Osteocyte (in vitro differentiated cells): ENCODE measurements around the gene UBXN4. TPM values are rescaled to one million over a fixed set of nuclear protein-coding genes. Genes with fewer than 3 reads are reported as not detected.
"Not testable (repeated sequence)": the region's sequence is repeated elsewhere in the genome, so short reads cannot be mapped to it uniquely, and the experiment has no call there.

Experiments used
- DNase-seq: peaks from one replicate; pipeline ENCODE4 v3.0.0; 2021; ENCODE audit warnings: mixed read lengths; ENCODE audit not compliant: unreplicated experiment; ENCODE audit errors: extremely low spot score
- H3K27ac Mint-ChIP-seq: one replicate; pipeline ENCODE4 v1.8.0; 2021; ENCODE audit warnings: mild to moderate bottlenecking, mixed read lengths; ENCODE audit not compliant: unreplicated experiment
- H3K27me3 Mint-ChIP-seq: one replicate; pipeline ENCODE4 v1.8.0; 2021; ENCODE audit warnings: mixed read lengths; ENCODE audit not compliant: unreplicated experiment
- H3K36me3 Mint-ChIP-seq: one replicate; pipeline ENCODE4 v1.8.0; 2021; ENCODE audit warnings: mixed read lengths; ENCODE audit not compliant: unreplicated experiment
- H3K4me1 Mint-ChIP-seq: one replicate; pipeline ENCODE4 v1.8.0; 2021; ENCODE audit warnings: mixed read lengths; ENCODE audit not compliant: unreplicated experiment
- H3K4me3 Mint-ChIP-seq: one replicate; pipeline ENCODE4 v1.8.0; 2021; ENCODE audit warnings: mild to moderate bottlenecking, moderate library complexity, mixed read lengths; ENCODE audit not compliant: unreplicated experiment
- H3K9me3 Mint-ChIP-seq: one replicate; pipeline ENCODE4 v1.8.0; 2021; ENCODE audit warnings: mixed read lengths; ENCODE audit not compliant: unreplicated experiment
- total RNA-seq: library from RNA; stranded (reverse); gene quantifications from 2 replicates; pipeline ENCODE4 v1.2.1, GENCODE V29; 2021
- TF ChIP-seq, protein P1 (sequence below): fragments of 200-600 bp; sonication (generic); IDR thresholded peaks from 2 replicates; pipeline ENCODE4 v1.5.0; 2021; ENCODE audit warnings: antibody characterized with exemption, mild to moderate bottlenecking, moderate library complexity

The UBXN4 gene
- total RNA-seq, 1 donor from 2014 or later = 118 TPM

DNA sequence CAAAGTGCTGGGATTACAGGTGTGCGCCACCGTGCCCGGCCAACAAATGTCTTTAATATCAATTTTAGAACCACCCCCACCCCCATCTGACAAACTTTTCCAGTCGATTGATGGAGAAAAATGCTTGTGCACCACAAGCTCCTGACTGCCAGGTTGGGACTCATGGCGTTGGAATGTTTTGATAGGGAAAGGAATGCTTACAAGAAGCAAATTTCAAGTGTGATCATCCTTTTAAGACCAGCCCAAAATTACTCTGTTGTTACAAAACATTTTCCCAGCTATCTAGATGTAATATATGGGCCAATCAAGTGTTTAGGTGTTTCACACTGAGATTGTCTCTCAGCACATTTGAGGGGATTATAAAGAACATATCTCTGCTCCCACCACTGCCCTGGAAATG lies 45.2 kb downstream of the UBXN4 start:
- TF ChIP-seq, protein P1, sequence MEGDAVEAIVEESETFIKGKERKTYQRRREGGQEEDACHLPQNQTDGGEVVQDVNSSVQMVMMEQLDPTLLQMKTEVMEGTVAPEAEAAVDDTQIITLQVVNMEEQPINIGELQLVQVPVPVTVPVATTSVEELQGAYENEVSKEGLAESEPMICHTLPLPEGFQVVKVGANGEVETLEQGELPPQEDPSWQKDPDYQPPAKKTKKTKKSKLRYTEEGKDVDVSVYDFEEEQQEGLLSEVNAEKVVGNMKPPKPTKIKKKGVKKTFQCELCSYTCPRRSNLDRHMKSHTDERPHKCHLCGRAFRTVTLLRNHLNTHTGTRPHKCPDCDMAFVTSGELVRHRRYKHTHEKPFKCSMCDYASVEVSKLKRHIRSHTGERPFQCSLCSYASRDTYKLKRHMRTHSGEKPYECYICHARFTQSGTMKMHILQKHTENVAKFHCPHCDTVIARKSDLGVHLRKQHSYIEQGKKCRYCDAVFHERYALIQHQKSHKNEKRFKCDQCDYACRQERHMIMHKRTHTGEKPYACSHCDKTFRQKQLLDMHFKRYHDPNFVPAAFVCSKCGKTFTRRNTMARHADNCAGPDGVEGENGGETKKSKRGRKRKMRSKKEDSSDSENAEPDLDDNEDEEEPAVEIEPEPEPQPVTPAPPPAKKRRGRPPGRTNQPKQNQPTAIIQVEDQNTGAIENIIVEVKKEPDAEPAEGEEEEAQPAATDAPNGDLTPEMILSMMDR = no peak
- no peak overlapping the region for H3K4me3 Mint-ChIP-seq
- H3K27ac Mint-ChIP-seq = peak overlapping the region; percentile 83
- H3K27me3 Mint-ChIP-seq = no peaks in the 10 kb centered on the region
- no peak for DNase-seq
- peaks cover 46% of the 10 kb centered on the region for H3K36me3 Mint-ChIP-seq
- H3K9me3 Mint-ChIP-seq = peaks cover 9% of the 10 kb centered on the region
- peaks cover 33% of the 10 kb centered on the region for H3K4me1 Mint-ChIP-seq

DNA sequence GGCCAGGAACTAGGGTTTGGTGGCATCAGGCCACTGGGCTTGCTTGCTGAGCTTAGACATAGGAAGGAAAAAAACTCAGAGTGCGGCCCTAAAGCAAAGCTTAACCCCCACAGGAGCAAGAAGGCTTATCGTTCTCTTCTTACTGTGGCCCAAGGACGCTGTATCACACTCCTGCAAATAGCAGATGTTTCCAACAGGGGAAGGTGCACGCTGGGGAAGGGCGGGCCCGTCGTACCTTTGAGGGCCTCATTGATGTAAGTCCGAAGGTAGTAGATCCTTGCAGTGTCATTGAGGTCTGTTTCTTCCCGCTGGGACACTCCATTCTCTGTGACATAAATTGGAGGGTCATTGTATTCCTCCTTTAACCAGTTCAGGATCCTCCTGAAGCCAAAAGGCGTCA lies 48.8 kb downstream of the UBXN4 start:
- Mint-ChIP-seq H3K9me3 (peaks cover 9% of the 10 kb centered on the region), H3K27me3 (no peaks in the 10 kb centered on the region), H3K4me1 (peaks cover 38% of the 10 kb centered on the region), H3K4me3 (no peak overlapping the region), H3K36me3 (peaks cover 14% of the 10 kb centered on the region), H3K27ac (no peak overlapping the region)
- no peak for DNase-seq
- TF ChIP-seq, protein P1 = no peak

DNA sequence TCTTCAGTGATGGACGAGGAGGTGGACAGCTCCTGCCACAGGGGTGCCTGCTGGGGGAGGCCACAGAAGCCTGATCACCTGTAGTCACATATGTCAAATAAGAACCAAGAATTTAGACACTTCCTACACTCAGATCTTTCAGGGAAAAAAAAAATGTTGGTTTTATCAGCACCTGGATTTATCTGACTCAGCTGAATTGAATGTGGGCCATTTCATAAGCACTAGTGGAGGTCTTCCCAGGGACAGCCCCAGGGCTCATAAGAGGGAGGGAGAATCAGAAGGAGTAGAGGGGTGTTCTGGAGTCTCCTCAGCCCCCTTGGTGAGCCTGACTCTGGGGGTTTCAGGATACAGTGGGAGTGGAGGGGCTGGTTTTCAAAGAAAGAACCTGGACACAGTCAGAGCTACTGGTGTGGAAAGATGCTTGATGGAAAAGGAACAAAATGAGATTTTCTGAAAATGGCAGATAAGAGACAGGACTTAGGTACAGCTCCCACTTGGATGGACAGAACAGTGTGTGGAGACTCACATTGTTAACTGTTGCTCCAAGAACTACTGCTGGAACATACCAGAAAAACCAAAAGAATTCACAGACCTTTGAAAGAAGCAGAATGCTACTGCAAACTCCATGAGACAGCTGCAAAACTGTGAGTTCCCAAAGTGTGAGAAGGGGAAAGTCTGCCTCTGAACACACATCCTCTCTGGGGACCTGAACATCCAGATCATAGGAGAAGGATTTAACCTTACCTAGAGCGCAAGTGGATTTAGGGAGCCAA lies 49.9 kb downstream of the UBXN4 start:
- Mint-ChIP-seq H3K9me3 (peaks cover 5% of the 10 kb centered on the region), H3K27ac (peak overlapping the region; percentile 79), H3K4me3 (no peak overlapping the region), H3K4me1 (peaks cover 37% of the 10 kb centered on the region), H3K36me3 (peaks cover 7% of the 10 kb centered on the region), H3K27me3 (no peaks in the 10 kb centered on the region)
- TF ChIP-seq, protein P1 = no peak
- DNase-seq = no peak

DNA sequence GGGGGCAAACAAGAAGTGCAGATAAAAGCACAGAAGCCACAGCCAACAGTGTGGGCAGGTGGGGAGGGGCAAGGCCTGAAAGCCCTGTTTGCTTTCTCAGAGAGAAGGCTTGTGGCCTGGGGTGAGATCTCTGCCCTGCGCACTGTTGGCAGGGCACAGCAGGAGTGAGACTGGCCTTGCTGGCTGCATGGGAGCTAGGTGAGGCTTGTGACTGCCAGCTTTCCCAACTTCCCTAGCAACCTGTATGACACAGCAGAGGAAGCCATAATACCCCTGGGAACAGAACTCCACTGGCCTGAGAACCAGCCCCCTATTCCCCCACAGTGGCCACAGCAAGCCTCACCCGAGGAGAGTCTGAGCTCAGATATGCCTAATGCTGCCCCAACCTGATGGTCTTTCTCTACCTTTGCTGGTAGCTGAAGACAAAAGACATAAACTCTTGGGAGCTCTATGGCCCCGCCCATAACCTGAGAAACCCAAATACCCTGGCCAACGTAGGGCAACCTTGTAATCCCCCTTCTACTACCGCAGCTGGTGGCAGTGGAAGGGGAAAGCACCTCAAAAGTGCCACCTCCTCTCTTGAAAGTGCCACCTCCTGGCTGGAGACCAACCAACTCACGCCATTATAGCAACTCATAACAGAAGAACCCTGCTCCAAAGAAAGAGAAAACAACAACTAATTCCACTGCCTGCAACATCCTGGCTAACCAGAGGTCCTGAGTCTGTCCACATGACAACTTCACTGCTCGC lies 50.9 kb downstream of the UBXN4 start:
- H3K4me3 Mint-ChIP-seq = no peak overlapping the region
- H3K27ac Mint-ChIP-seq = peak overlapping the region; percentile 79
- no peaks in the 10 kb centered on the region for H3K9me3 Mint-ChIP-seq
- peaks cover 29% of the 10 kb centered on the region for H3K4me1 Mint-ChIP-seq
- H3K27me3 Mint-ChIP-seq = no peaks in the 10 kb centered on the region
- H3K36me3 Mint-ChIP-seq = no peaks in the 10 kb centered on the region
- TF ChIP-seq, protein P1 = no peak
- no peak for DNase-seq

DNA sequence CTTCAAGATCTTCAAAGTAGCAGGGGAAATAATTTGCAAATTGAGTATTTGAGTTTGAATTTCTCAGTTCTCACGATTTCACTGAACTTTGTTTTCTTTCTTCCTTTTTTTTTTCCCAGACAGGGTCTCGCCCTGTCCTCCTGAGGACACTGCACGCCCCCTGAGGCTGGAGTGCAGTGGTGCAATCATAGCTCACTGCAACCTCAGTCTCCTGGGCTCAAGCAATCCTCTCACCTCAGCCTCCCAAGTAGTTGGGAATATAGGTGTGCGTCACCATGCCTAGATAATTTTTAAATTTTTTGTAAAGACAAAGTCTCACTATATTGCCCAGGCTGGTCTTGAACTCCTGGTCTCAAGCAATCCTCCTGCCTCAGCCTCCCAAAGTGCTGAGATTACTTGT lies 54.0 kb downstream of the UBXN4 start:
- H3K27ac Mint-ChIP-seq, H3K4me3 Mint-ChIP-seq, H3K9me3 Mint-ChIP-seq, DNase-seq, H3K36me3 Mint-ChIP-seq, H3K27me3 Mint-ChIP-seq: not testable (repeated sequence)
- H3K4me1 Mint-ChIP-seq = peaks cover 24% of the 10 kb centered on the region
